ENCODE results near the gene HOXA6.

GRCh38 chr7:27098578-27099451 is 48.8 kb downstream of the HOXA6 start:
- TF ChIP-seq MXI1 (IDR thresholded peaks at IDR 0.05; ENCODE audit: borderline replicate concordance, low read depth, low read length) (no peak), CTCF (conservative IDR thresholded peaks at IDR 0.05; ENCODE audit: low read depth, low read length) (no peak)
